ENCODE data around the gene ATP5PD.

Gene ATP5PD

GRCh38 chr17:75046407-75047289 is at the start of gene ATP5PD, which contains the start of gene KCTD2:
ATP5PD (minus strand) TSS chr17:75046969; CDS start chr17:75042650, 4,319 bp downstream.
KCTD2 (plus strand) TSS chr17:75047225; CDS start chr17:75047251, 26 bp downstream.
- peak; percentile 87 to 89 for DNase-seq (ENCODE audit: low read depth in 2 of 2)

- no peak for DNase-seq (ENCODE audit: low read depth in 2 of 2)
Observed at GRCh38 chr17:75096082-75096625, 49.4 kb upstream of the ATP5PD start.

- no peak for DNase-seq (ENCODE audit: low read depth in 2 of 2)
Observed at GRCh38 chr17:75094871-75095399, 48.2 kb upstream of the ATP5PD start.

- DNase-seq (ENCODE audit: low read depth in 2 of 2), result no peak
Observed at GRCh38 chr17:75093548-75094158, 46.9 kb upstream of the ATP5PD start.

- no peak for DNase-seq (ENCODE audit: low read depth in 2 of 2)
Observed at GRCh38 chr17:75091855-75092327, 45.1 kb upstream of the ATP5PD start.

GRCh38 chr17:75090871-75091854 is 44.4 kb upstream of the ATP5PD start:
- DNase-seq (ENCODE audit: low read depth in 2 of 2), result no peak

GRCh38 chr17:75088465-75089417 is 42.0 kb upstream of the ATP5PD start:
- no peak for DNase-seq (ENCODE audit: low read depth in 2 of 2)

- DNase-seq (ENCODE audit: low read depth in 2 of 2), result no peak
Observed at GRCh38 chr17:75087558-75088453, 41.0 kb upstream of the ATP5PD start, which contains the start of gene SLC16A5. SLC16A5 (plus strand) TSS chr17:75087954; CDS start chr17:75093637, 5,683 bp downstream.

GRCh38 chr17:75087182-75087557 is 40.4 kb upstream of the ATP5PD start:
- DNase-seq (ENCODE audit: low read depth in 2 of 2), result no peak

GRCh38 chr17:75086496-75087181 is 39.9 kb upstream of the ATP5PD start:
- no peak for DNase-seq (ENCODE audit: low read depth in 2 of 2)

- DNase-seq (ENCODE audit: low read depth in 2 of 2), result no peak
Observed at GRCh38 chr17:75084039-75084660, 37.4 kb upstream of the ATP5PD start.

GRCh38 chr17:75082683-75083082 is 35.9 kb upstream of the ATP5PD start:
- DNase-seq (ENCODE audit: low read depth in 2 of 2), result no peak

GRCh38 chr17:75081611-75082540 is 35.1 kb upstream of the ATP5PD start:
- DNase-seq (ENCODE audit: low read depth in 2 of 2), result no peak

- DNase-seq (ENCODE audit: low read depth in 2 of 2), result no peak
Observed at GRCh38 chr17:75079023-75079373, 32.2 kb upstream of the ATP5PD start.

- no peak for DNase-seq (ENCODE audit: low read depth in 2 of 2)
Observed at GRCh38 chr17:75078284-75079022, 31.7 kb upstream of the ATP5PD start.
